ENCODE data around the gene VAC14. TPM values are rescaled to one million over a fixed set of nuclear protein-coding genes. Genes with fewer than 3 reads are reported as not detected.

The VAC14 gene
- polyA plus RNA-seq, 2 of the 4 experiments (the other 2 are of a cell fraction) = 25.3 to 27.0 TPM

DNA sequence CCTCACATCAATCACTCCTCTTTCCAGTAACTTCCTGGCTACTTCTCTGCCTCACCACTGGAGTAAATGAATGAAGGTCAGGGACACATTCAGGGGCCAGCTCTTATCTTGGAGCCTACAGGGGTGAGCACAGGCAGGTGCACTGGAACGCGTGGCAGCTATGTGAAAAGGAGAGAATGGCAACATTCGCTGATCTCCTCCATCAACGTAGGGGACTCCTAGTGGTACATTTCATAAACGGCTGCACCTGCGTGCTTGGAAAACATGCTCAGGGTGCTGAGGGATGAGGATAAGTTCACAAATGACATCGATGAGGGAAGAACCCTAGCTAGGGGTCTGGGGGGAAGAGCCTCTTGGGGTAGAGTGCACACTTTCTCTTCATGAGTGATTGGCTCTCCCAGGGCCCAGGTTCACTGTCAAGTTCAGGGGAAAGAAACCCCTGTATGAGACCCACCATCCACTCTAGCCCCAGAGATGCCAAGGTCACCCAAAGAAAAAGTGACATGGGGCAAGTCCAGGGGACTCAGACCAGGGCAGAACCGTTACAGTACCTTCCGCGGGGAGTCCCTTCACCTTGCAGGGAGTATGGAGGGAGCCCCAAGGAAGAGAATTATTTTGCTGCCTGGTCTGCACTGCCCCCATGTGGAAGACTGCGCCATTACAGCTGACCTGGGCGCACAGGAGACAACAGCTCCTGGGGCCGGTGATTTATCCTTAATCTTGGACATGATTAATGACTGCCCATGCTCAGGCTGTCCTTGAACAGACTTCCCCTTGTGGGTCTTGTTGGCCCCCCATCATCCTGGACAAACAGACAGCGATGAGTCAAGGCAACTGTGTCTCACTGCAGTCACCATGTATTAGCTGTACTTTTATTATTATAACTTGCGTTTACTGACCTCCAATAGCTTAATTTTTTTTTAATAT is 30.1 kb downstream of the VAC14 start:
- ATAC-seq (peak; percentile 79 to 93), DNase-seq (ENCODE audit: low read depth in 1 of 2, low spot score in 1 of 2) (peak; percentile 64 to 70), FAIRE-seq (no peak)
- WGBS (ENCODE audit: missing lambda C conversion rate) = 36% methylated on average over 15 of the region's 15 CpGs
- ChIA-PET CTCF (interaction anchor here (0.7 to 17.5 kb wide), 44 partner anchors 12 to 765 kb away, joined by 3 to 463 read pairs (median 6); partner anchors contain the start of genes CALB2 and MTSS2), POLR2A (interaction anchor here (0.6 to 1.1 kb wide), 4 partner anchors 56 to 208 kb away, joined by 3 to 4 read pairs (median 4); partner anchors contain the start of gene MTSS2)
- Histone ChIP-seq H3K9me3 (no peaks in the 10 kb centered on the region), H3K27ac (peak overlapping the region; percentile 47 to 68), H3K4me1 (peaks cover 27% of the 10 kb centered on the region), H3K4me3 (no peak overlapping the region), H3K4me2 (peak overlapping the region; percentile 25; the same call in 2 of the 3 replicates)
- TF ChIP-seq, protein P1, sequence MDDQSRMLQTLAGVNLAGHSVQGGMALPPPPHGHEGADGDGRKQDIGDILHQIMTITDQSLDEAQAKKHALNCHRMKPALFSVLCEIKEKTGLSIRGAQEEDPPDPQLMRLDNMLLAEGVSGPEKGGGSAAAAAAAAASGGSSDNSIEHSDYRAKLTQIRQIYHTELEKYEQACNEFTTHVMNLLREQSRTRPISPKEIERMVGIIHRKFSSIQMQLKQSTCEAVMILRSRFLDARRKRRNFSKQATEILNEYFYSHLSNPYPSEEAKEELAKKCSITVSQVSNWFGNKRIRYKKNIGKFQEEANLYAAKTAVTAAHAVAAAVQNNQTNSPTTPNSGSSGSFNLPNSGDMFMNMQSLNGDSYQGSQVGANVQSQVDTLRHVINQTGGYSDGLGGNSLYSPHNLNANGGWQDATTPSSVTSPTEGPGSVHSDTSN (IDR thresholded peaks at IDR 0.05) = peak; percentile 44; the same call in 1 of the 2 replicates
- TF ChIP-seq HOXB5 (CRISPR knock-in tag; IDR thresholded peaks at IDR 0.05) (peak; percentile 97), SMC3 (IDR thresholded peaks at IDR 0.05) (peak; percentile 95), RAD21 (conservative IDR thresholded peaks at IDR 0.05 in 1 of 2, IDR thresholded peaks at IDR 0.05 in 1 of 2) (peak; percentile 96 to 98), TP53 (CRISPR knock-in tag; IDR thresholded peaks at IDR 0.05) (peak; percentile 45; the same call in 1 of the 2 replicates), ZC3H11A (IDR thresholded peaks at IDR 0.05) (no peak)
- TF ChIP-seq, protein P2, sequence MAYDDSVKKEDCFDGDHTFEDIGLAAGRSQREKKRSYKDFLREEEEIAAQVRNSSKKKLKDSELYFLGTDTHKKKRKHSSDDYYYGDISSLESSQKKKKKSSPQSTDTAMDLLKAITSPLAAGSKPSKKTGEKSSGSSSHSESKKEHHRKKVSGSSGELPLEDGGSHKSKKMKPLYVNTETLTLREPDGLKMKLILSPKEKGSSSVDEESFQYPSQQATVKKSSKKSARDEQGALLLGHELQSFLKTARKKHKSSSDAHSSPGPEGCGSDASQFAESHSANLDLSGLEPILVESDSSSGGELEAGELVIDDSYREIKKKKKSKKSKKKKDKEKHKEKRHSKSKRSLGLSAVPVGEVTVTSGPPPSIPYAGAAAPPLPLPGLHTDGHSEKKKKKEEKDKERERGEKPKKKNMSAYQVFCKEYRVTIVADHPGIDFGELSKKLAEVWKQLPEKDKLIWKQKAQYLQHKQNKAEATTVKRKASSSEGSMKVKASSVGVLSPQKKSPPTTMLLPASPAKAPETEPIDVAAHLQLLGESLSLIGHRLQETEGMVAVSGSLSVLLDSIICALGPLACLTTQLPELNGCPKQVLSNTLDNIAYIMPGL (CRISPR knock-in tag; IDR thresholded peaks at IDR 0.05; ENCODE audit: borderline replicate concordance) = no peak
- TF ChIP-seq, protein P3, sequence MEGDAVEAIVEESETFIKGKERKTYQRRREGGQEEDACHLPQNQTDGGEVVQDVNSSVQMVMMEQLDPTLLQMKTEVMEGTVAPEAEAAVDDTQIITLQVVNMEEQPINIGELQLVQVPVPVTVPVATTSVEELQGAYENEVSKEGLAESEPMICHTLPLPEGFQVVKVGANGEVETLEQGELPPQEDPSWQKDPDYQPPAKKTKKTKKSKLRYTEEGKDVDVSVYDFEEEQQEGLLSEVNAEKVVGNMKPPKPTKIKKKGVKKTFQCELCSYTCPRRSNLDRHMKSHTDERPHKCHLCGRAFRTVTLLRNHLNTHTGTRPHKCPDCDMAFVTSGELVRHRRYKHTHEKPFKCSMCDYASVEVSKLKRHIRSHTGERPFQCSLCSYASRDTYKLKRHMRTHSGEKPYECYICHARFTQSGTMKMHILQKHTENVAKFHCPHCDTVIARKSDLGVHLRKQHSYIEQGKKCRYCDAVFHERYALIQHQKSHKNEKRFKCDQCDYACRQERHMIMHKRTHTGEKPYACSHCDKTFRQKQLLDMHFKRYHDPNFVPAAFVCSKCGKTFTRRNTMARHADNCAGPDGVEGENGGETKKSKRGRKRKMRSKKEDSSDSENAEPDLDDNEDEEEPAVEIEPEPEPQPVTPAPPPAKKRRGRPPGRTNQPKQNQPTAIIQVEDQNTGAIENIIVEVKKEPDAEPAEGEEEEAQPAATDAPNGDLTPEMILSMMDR (IDR thresholded peaks at IDR 0.05) = peak; percentile 95
- TF ChIP-seq, protein P4, sequence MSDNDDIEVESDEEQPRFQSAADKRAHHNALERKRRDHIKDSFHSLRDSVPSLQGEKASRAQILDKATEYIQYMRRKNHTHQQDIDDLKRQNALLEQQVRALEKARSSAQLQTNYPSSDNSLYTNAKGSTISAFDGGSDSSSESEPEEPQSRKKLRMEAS (IDR thresholded peaks at IDR 0.05) = 0 out of 2 replicates have a peak, but pooled peaks have one; percentile 26

DNA sequence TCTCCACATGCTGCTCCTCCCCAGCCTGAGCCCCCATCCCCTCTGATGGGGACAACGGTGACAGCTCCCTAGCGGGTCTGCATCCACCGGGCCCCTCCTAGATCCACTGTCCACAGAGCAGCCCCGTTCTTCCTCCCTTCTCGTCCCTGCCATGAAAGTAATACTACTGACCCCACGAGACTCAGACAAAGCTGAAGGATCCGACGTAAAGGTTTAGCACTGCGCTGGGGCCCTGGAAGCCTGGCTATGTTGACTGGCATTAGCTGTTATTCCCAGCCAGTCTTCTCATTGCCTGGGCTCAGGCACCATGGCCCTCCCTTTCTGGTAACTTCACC is 30.7 kb downstream of the VAC14 start:
- no peak for TF ChIP-seq POLR2AphosphoS2 (conservative IDR thresholded peaks at IDR 0.05; ENCODE audit: low read length)
- no peak for TF ChIP-seq JUNB (IDR thresholded peaks at IDR 0.05)
- no peak for TF ChIP-seq SREBF2 (IDR thresholded peaks at IDR 0.05)
- no peak for TF ChIP-seq MAZ (IDR thresholded peaks at IDR 0.05; ENCODE audit: borderline replicate concordance, low read depth, low read length)
- TF ChIP-seq, protein P5, sequence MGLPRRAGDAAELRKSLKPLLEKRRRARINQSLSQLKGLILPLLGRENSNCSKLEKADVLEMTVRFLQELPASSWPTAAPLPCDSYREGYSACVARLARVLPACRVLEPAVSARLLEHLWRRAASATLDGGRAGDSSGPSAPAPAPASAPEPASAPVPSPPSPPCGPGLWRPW (IDR thresholded peaks at IDR 0.05) = no peak
- TF ChIP-seq CEBPB (IDR thresholded peaks at IDR 0.05) = no peak
- no peak for TF ChIP-seq RAD21 (conservative IDR thresholded peaks at IDR 0.05 in 1 of 2, IDR thresholded peaks at IDR 0.05 in 1 of 2)
- TF ChIP-seq ZSCAN20 (CRISPR knock-in tag; IDR thresholded peaks at IDR 0.05) = no peak
- no peak for TF ChIP-seq CHD4 (IDR thresholded peaks at IDR 0.05; ENCODE audit: borderline replicate concordance)
- no peak for TF ChIP-seq FOSB (CRISPR knock-in tag; IDR thresholded peaks at IDR 0.05)
- TF ChIP-seq, protein P3 (IDR thresholded peaks at IDR 0.05) = no peak
- TF ChIP-seq EHF (CRISPR knock-in tag; IDR thresholded peaks at IDR 0.05) = no peak
- TF ChIP-seq CHD2 (IDR thresholded peaks at IDR 0.05; ENCODE audit: low read length, partially characterized antibody) = no peak
- TF ChIP-seq, protein P6, sequence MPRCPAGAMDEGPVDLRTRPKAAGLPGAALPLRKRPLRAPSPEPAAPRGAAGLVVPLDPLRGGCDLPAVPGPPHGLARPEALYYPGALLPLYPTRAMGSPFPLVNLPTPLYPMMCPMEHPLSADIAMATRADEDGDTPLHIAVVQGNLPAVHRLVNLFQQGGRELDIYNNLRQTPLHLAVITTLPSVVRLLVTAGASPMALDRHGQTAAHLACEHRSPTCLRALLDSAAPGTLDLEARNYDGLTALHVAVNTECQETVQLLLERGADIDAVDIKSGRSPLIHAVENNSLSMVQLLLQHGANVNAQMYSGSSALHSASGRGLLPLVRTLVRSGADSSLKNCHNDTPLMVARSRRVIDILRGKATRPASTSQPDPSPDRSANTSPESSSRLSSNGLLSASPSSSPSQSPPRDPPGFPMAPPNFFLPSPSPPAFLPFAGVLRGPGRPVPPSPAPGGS (IDR thresholded peaks at IDR 0.05) = no peak
- ATAC-seq = no peak
- Histone ChIP-seq H3K4me1 (peaks cover 27% of the 10 kb centered on the region), H3K4me2 (no peak overlapping the region), H3K4me3 (no peak overlapping the region), H3K9me3 (no peaks in the 10 kb centered on the region), H3K27ac (peak overlapping the region in 1 of 2 experiments; percentile 68; a peak in 3 of 6 replicates)
- CTCF ChIA-PET = interaction anchor here (0.7 to 17.5 kb wide), 32 partner anchors 11 to 766 kb away, joined by 3 to 463 read pairs (median 10); partner anchors contain the start of genes CALB2 and MTSS2
- DNase-seq (ENCODE audit: low read depth in 1 of 2, low spot score in 1 of 2) = no peak
- WGBS (ENCODE audit: missing lambda C conversion rate) = 97% methylated on average over 9 of the region's 9 CpGs
- POLR2A ChIA-PET = interaction anchor here (1.1 kb wide), 1 partner anchor 55 kb away, joined by 3 read pairs; no protein-coding TSS in a partner anchor
- FAIRE-seq = no peak

Measured in A549 (cell line).